GM23248 (cell line): ENCODE results near the gene NKAIN2. TPM values are rescaled to one million over a fixed set of nuclear protein-coding genes. Genes with fewer than 3 reads are reported as not detected.

Experiments used
- DNase-seq: peaks from one replicate; pipeline ENCODE4 v3.0.0-alpha.2; 2015
- H2AFZ ChIP-seq: fragments of 200-600 bp; sonication (generic); 2 replicates; pipeline ENCODE4 v1.6.1; 2016; ENCODE audit warnings: antibody characterized with exemption
- H3F3A ChIP-seq: fragments of 200-600 bp; sonication (generic); 2 replicates; pipeline ENCODE4 v1.6.1; 2016; ENCODE audit warnings: mild to moderate bottlenecking, antibody characterized with exemption, mixed run types; ENCODE audit not compliant: insufficient read depth
- H3K27ac ChIP-seq: fragments of 200-600 bp; sonication (generic); 2 replicates; pipeline ENCODE4 v1.5.1; 2016; ENCODE audit warnings: mild to moderate bottlenecking
- H3K27me3 ChIP-seq: fragments of 200-600 bp; sonication (generic); replicated peaks from 2 replicates; pipeline ENCODE4 v1.6.1; 2016; ENCODE audit warnings: mild to moderate bottlenecking; ENCODE audit not compliant: insufficient read depth
- H3K36me3 ChIP-seq: fragments of 200-600 bp; sonication (generic); 2 replicates; pipeline ENCODE4 v1.6.1; 2016; ENCODE audit warnings: low read depth, mild to moderate bottlenecking
- H3K4me1 ChIP-seq: fragments of 200-600 bp; sonication (generic); 2 replicates; pipeline ENCODE4 v1.6.1; 2016; ENCODE audit warnings: mild to moderate bottlenecking; ENCODE audit not compliant: insufficient read depth
- H3K4me2 ChIP-seq: fragments of 200-600 bp; sonication (generic); one replicate; pipeline ENCODE4 v1.6.1; 2016; ENCODE audit warnings: mild to moderate bottlenecking; ENCODE audit not compliant: unreplicated experiment
- H3K4me3 ChIP-seq: fragments of 200-600 bp; sonication (generic); 2 replicates; pipeline ENCODE4 v1.5.1; 2016; ENCODE audit warnings: mild to moderate bottlenecking
- H3K79me2 ChIP-seq: fragments of 200-600 bp; sonication (generic); 2 replicates; pipeline ENCODE4 v1.6.1; 2016; ENCODE audit warnings: mild to moderate bottlenecking; ENCODE audit not compliant: insufficient read depth
- H3K9ac ChIP-seq: fragments of 200-600 bp; sonication (generic); 2 replicates; pipeline ENCODE4 v1.6.1; 2016; ENCODE audit warnings: mild to moderate bottlenecking
- H3K9me2 ChIP-seq: fragments of 200-600 bp; sonication (generic); 2 replicates; pipeline ENCODE4 v1.6.1; 2016; ENCODE audit warnings: mixed run types, mild to moderate bottlenecking, moderate library complexity; ENCODE audit not compliant: insufficient read depth
- H3K9me3 ChIP-seq: fragments of 200-600 bp; sonication (generic); one replicate; pipeline ENCODE4 v1.6.1; 2017; ENCODE audit warnings: low read depth
- H4K20me1 ChIP-seq: fragments of 200-600 bp; sonication (generic); 2 replicates; pipeline ENCODE4 v1.6.0; 2016; ENCODE audit not compliant: insufficient read depth
- EZH2 ChIP-seq: fragments of 200-600 bp; sonication (generic); IDR thresholded peaks from 2 replicates; pipeline ENCODE4 v1.6.1; 2018; ENCODE audit warnings: antibody characterized with exemption, mild to moderate bottlenecking; ENCODE audit not compliant: insufficient read depth, poor library complexity, severe bottlenecking
- EZH2phosphoT487 ChIP-seq: fragments of 200-600 bp; sonication (generic); IDR thresholded peaks from 2 replicates; pipeline ENCODE4 v1.6.1; 2018; ENCODE audit warnings: antibody characterized with exemption, moderate library complexity, mild to moderate bottlenecking, low read depth; ENCODE audit not compliant: insufficient read depth
- WGBS, 2 experiments: methylation state at CpG; one replicate each; pipeline ENCODE4 v1.1.6; 2015 to 2017; ENCODE audit warnings: low lambda C conversion rate in 2 of 2, low coverage in 1 of 2; ENCODE audit errors: missing lambda C conversion rate in 2 of 2; 5-methylcytosine and 5-hydroxymethylcytosine counted together
- in situ Hi-C: fragments of 300-500 bp; cut with MboI; formaldehyde crosslinking; loops from 2 replicates; pipeline ENCODE4 v1.15.0; 2020
- polyA plus RNA-seq: library from polyadenylated mRNA; unstranded; fragments of >200 nt; fragmentation: Nextera tagmentation; extraction: Ambion mirVana; gene quantifications from 2 replicates; pipeline ENCODE4 v1.2.1, GENCODE V29; 2016
- total RNA-seq: library from RNA; depleted of rRNA; stranded (reverse); fragments of >200 nt; shearing (Covaris generic); gene quantifications from 2 replicates; pipeline ENCODE4 v1.2.3, GENCODE V29; 2014

The NKAIN2 gene
- total and polyA plus RNA-seq, 2 experiments from 2014 or later = not detected

DNA sequence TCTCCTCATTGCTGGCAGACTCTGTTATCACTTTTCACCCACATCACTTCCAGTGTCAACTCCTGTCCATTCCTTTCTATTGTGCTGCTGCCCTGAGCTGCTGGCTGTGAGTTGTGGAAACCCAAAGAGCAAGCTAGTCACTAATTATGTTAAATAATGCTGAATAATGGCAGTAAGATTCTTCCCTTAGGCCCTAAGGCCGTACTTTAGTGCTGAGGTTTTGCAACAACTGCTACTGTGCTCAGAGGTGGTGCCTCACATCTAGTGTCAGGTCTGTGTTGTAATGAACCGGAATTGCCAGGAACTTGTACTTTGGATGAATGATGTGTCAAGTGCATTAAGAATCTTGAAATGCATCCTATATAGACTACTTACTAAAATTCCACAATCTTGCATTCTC, 786.3 kb downstream of the NKAIN2 start:
- DNase-seq = no peak
- no peaks in the 10 kb centered on the region for H3K79me2 ChIP-seq
- no peak overlapping the region for H3K4me2 ChIP-seq
- no peaks in the 10 kb centered on the region for H3K9me3 ChIP-seq
- no peaks in the 10 kb centered on the region for H3K9me2 ChIP-seq
- no peak overlapping the region for H3K4me3 ChIP-seq
- in situ Hi-C loops = no loop called here
- no peaks in the 10 kb centered on the region for H3F3A ChIP-seq
- no peak overlapping the region for H2AFZ ChIP-seq
- WGBS, 2 experiments = 11 to 24% methylated on average over 2 of the region's 2 CpGs
- no peak overlapping the region for H3K27ac ChIP-seq
- no peaks in the 10 kb centered on the region for H3K4me1 ChIP-seq
- H4K20me1 ChIP-seq = no peaks in the 10 kb centered on the region
- H3K36me3 ChIP-seq = no peaks in the 10 kb centered on the region
- H3K27me3 ChIP-seq = no peaks in the 10 kb centered on the region
- TF ChIP-seq EZH2 (no peak), EZH2phosphoT487 (no peak)
- no peak overlapping the region for H3K9ac ChIP-seq

DNA sequence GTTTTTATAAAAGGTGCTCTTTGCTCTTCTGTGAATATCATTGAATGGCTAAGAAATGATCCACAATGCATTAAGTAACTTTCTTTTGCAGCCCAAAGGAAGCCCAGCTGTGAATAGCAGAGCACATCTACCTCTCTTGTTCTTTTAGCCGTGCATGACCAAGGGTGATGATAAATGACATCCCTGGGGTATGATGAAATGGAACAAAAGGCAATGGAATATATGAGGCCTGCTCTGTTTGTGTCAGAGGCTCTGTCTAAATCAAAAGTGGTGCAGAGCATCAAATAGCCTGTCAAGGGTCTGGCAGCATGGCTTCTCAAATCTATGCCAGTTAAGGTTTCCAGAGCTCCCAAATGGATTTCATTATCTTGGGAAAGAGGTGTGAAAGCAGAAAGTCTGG, 796.0 kb downstream of the NKAIN2 start:
- 20 to 23% methylated on average over 1 of the region's 1 CpG for WGBS, 2 experiments
- Histone ChIP-seq H3F3A (no peaks in the 10 kb centered on the region), H3K36me3 (no peaks in the 10 kb centered on the region), H4K20me1 (no peaks in the 10 kb centered on the region), H2AFZ (no peak overlapping the region), H3K9me3 (no peaks in the 10 kb centered on the region), H3K4me3 (no peak overlapping the region), H3K4me2 (no peak overlapping the region), H3K27me3 (no peaks in the 10 kb centered on the region), H3K4me1 (no peaks in the 10 kb centered on the region), H3K9ac (no peak overlapping the region), H3K27ac (no peak overlapping the region), H3K9me2 (no peaks in the 10 kb centered on the region), H3K79me2 (no peaks in the 10 kb centered on the region)
- DNase-seq = no peak
- in situ Hi-C loops = no loop called here
- no peak for TF ChIP-seq EZH2
- TF ChIP-seq EZH2phosphoT487 = no peak

DNA sequence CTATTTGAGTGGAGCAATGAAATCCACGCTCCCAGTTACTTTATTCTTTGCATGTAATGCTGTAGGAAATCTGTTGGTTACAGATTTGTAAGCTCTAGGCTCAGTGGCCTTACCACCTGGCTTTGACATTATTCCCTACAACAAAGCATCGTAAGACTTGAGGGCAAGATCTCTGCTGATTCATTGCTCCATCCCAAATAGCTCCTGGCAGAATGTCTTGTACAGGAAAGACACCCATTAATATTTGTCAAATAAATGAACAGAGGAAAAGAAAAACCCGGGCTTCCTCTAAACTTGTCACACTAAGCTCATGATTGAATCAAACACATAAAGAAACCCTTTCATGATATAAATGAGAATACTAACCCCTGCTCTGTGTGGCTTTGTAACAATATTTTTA, 801.1 kb downstream of the NKAIN2 start:
- Histone ChIP-seq H3K4me2 (no peak overlapping the region), H2AFZ (no peak overlapping the region), H3K36me3 (no peaks in the 10 kb centered on the region), H3K9me3 (no peaks in the 10 kb centered on the region), H4K20me1 (no peaks in the 10 kb centered on the region), H3K4me1 (no peaks in the 10 kb centered on the region), H3K9me2 (no peaks in the 10 kb centered on the region), H3K27me3 (no peaks in the 10 kb centered on the region), H3K27ac (no peak overlapping the region), H3K79me2 (no peaks in the 10 kb centered on the region), H3F3A (no peaks in the 10 kb centered on the region), H3K4me3 (no peak overlapping the region), H3K9ac (no peak overlapping the region)
- DNase-seq = no peak
- 21 to 24% methylated on average over 3 of the region's 3 CpGs for WGBS, 2 experiments
- no peak for TF ChIP-seq EZH2
- no peak for TF ChIP-seq EZH2phosphoT487
- in situ Hi-C loops = no loop called here

DNA sequence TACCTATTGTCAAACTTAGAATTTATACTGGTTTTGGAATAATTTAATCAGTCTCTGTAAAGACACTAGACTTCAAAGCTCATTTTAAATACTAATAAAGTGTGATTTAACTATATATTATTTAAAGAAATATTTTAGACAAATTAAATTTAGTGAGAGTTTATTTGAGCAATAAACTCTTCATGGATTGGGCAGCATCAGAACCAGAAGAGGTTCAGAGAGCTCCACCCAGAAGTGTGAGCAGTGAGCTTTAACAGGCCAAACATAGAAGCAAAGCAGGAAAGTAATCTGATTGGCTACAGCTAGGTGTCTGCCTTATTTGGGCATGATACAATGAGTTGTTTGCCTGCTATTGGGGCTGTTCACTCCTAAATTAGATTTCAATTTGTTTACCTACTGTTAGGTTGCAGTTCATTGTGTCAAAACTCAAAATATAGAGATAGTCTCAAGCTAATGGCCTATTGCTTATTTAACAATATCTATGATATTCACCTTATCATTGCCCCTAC, 803.5 kb downstream of the NKAIN2 start:
- DNase-seq = no peak
- Histone ChIP-seq H2AFZ (no peak overlapping the region), H3K9me3 (no peaks in the 10 kb centered on the region)

DNA sequence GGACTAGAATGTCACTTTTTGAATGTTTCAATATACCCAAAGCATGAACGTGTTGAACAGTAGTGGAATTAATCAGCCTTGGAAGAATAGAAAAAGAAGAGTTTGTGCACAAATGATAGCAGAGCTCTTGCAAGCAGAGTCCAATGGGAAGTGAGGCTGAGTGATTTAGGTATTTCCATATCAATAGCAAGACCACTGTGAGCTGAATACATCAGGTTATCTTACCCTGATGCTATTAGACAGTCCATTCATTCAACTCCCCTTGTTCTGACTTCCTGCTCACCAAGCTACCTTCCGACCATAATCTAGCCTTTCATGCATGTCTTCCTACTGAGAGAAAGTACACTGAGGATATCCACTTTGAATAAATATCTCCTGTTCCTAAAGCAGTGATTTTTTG, 809.4 kb downstream of the NKAIN2 start:
- H3K4me2 ChIP-seq = no peak overlapping the region
- 27 to 33% methylated on average over 2 of the region's 2 CpGs for WGBS, 2 experiments

More for the DNA sequence above, 803.5 kb downstream of the NKAIN2 start:
- H3K4me3 ChIP-seq = no peak overlapping the region
- in situ Hi-C loops = no loop called here
- no peaks in the 10 kb centered on the region for H3K36me3 ChIP-seq
- H3K27ac ChIP-seq = no peak overlapping the region
- H3K4me2 ChIP-seq = no peak overlapping the region
- no peak for TF ChIP-seq EZH2
- no peak for TF ChIP-seq EZH2phosphoT487
- H3K9me2 ChIP-seq = no peaks in the 10 kb centered on the region
- H3K79me2 ChIP-seq = no peaks in the 10 kb centered on the region
- no peaks in the 10 kb centered on the region for H4K20me1 ChIP-seq
- no peaks in the 10 kb centered on the region for H3F3A ChIP-seq
- no peak overlapping the region for H3K9ac ChIP-seq
- H3K4me1 ChIP-seq = no peaks in the 10 kb centered on the region
- no peaks in the 10 kb centered on the region for H3K27me3 ChIP-seq

More for the DNA sequence above, 809.4 kb downstream of the NKAIN2 start:
- H3K79me2 ChIP-seq = no peaks in the 10 kb centered on the region
- H3K9ac ChIP-seq = no peak overlapping the region
- no peak overlapping the region for H3K27ac ChIP-seq
- no peaks in the 10 kb centered on the region for H3K4me1 ChIP-seq
- H4K20me1 ChIP-seq = no peaks in the 10 kb centered on the region
- in situ Hi-C loops = no loop called here
- no peaks in the 10 kb centered on the region for H3K9me3 ChIP-seq
- no peak overlapping the region for H2AFZ ChIP-seq
- H3K9me2 ChIP-seq = no peaks in the 10 kb centered on the region
- no peak for DNase-seq
- TF ChIP-seq EZH2phosphoT487 (no peak), EZH2 (no peak)
- no peaks in the 10 kb centered on the region for H3K27me3 ChIP-seq
- no peak overlapping the region for H3K4me3 ChIP-seq
- no peaks in the 10 kb centered on the region for H3K36me3 ChIP-seq
- H3F3A ChIP-seq = no peaks in the 10 kb centered on the region
